Astrocyte of the cerebellum (primary cell): ENCODE data around the gene MEGF6.

Source experiments
- DNase-seq: peaks from one replicate; pipeline ENCODE4 v3.0.0-alpha.2; 2011; ENCODE audit warnings: low read depth
- H3K4me3 ChIP-seq: 2 replicates; pipeline ENCODE4 v1.5.1; 2011; ENCODE audit warnings: mild to moderate bottlenecking, low read depth, low read length, moderate library complexity
- in situ Hi-C: cut with HindIII; loops from 2 replicates; pipeline ENCODE4 v1.10.0; 2017; ENCODE audit warnings: low sequenced_read_pairs
- TF ChIP-seq, protein P1 (sequence below): IDR thresholded peaks from 2 replicates; pipeline ENCODE4 v1.5.1; 2012; ENCODE audit warnings: low read length, low read depth, moderate library complexity, mild to moderate bottlenecking; ENCODE audit errors: missing control alignments

MEGF6 gene

GRCh38 chr1:3639397-3639911, 28.1 kb upstream of the MEGF6 start:
- in situ Hi-C loops, result no loop called here
- TF ChIP-seq, protein P1, sequence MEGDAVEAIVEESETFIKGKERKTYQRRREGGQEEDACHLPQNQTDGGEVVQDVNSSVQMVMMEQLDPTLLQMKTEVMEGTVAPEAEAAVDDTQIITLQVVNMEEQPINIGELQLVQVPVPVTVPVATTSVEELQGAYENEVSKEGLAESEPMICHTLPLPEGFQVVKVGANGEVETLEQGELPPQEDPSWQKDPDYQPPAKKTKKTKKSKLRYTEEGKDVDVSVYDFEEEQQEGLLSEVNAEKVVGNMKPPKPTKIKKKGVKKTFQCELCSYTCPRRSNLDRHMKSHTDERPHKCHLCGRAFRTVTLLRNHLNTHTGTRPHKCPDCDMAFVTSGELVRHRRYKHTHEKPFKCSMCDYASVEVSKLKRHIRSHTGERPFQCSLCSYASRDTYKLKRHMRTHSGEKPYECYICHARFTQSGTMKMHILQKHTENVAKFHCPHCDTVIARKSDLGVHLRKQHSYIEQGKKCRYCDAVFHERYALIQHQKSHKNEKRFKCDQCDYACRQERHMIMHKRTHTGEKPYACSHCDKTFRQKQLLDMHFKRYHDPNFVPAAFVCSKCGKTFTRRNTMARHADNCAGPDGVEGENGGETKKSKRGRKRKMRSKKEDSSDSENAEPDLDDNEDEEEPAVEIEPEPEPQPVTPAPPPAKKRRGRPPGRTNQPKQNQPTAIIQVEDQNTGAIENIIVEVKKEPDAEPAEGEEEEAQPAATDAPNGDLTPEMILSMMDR, result no peak
- no peak overlapping the region for H3K4me3 ChIP-seq
- no peak for DNase-seq

DNA sequence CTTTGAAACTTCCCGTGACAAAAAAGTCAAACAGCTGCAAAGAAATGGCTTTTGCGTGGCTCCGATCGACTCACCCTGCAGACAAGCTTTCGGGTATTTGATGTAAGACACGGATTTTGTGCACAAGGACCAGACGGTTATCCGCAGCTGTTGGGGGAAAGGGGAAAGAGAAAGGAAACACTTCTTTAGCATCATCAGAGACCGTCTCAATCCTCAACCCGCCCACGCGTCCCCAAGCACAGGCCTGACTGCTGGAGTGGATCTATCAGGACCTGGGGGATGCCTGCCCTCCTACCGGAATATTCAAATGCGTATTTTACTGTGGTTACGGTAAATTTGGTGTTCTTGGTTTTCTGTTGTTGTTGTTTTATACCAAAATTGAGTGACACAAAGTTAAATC, 27.4 kb upstream of the MEGF6 start:
- DNase-seq, result no peak
- TF ChIP-seq, protein P1, result no peak
- no peak overlapping the region for H3K4me3 ChIP-seq
- in situ Hi-C loops, result no loop called here

GRCh38 chr1:3638027-3638426, 26.7 kb upstream of the MEGF6 start:
- in situ Hi-C loops, result no loop called here
- DNase-seq, result no peak

DNA sequence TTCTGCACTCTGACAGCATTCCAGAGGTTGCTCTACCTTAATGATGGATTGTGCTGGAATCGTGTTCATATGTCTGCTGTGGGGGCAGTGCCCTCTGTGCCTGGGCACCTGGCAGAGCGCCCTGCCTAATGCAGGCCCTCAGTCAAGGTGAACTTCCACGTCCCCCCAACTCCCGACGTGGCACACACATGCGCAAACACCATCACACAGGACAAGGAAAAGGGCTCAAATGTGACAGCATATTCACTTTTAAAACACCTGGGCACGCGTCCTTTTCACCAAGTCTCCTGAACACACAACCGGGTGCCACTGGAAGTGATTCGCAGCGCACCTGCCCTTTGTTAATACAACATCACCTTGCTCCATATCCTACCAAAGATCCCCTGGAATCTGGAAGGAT, 25.2 kb upstream of the MEGF6 start:
- in situ Hi-C loops, result no loop called here
- DNase-seq, result no peak
- TF ChIP-seq, protein P1, result no peak
- no peak overlapping the region for H3K4me3 ChIP-seq

More at GRCh38 chr1:3638027-3638426, 26.7 kb upstream of the MEGF6 start:
- TF ChIP-seq, protein P1, result no peak
- H3K4me3 ChIP-seq, result no peak overlapping the region

- TF ChIP-seq, protein P1, result no peak
- no peak overlapping the region for H3K4me3 ChIP-seq
- in situ Hi-C loops, result no loop called here
- no peak for DNase-seq
These were observed 24.8 kb upstream of the MEGF6 start for GRCh38 chr1:3636080-3636479.

GRCh38 chr1:3634059-3634800, 22.9 kb upstream of the MEGF6 start:
- in situ Hi-C loops, result no loop called here
- TF ChIP-seq, protein P1, result no peak
- no peak overlapping the region for H3K4me3 ChIP-seq
- no peak for DNase-seq
